HEK293 (cell line): ENCODE results near the gene STX18.

Source experiments
- CTCF ChIA-PET: fragments of 350-600 bp; formaldehyde crosslinking; extraction: SDS; loops from one replicate; lab custom pipeline; 2021; ENCODE audit warnings: antibody characterized with exemption; lab: Yijun Ruan, JAX
- POLR2A ChIA-PET: fragments of 300-600 bp; formaldehyde crosslinking; extraction: SDS; loops from one replicate; lab custom pipeline; 2020; ENCODE audit warnings: antibody characterized with exemption, inconsistent platforms; lab: Yijun Ruan, JAX
- H3K27ac ChIP-seq: fragments of 200-500 bp; sonication (Bioruptor generic); 2 replicates; pipeline ENCODE4 v1.5.1; 2014; ENCODE audit warnings: low read depth, low read length, control low read depth, inconsistent platforms; ENCODE audit errors: extremely low read depth
- H3K36me3 ChIP-seq, 2 experiments: fragments of 200-500 bp in 1 of 2; sonication (Bioruptor generic) in 1 of 2; 1 replicate in 1 of 2; 2 replicates in 1 of 2; pipeline ENCODE4 v1.5.1; 2014 to 2017; ENCODE audit warnings: inconsistent platforms in 2 of 2, low read length in 2 of 2; ENCODE audit not compliant: control insufficient read depth in 2 of 2, insufficient read depth in 1 of 2
- H3K4me1 ChIP-seq: fragments of 200-500 bp; sonication (Bioruptor generic); 2 replicates; pipeline ENCODE4 v1.5.1; 2014; ENCODE audit warnings: mild to moderate bottlenecking, low read length, inconsistent platforms; ENCODE audit not compliant: control insufficient read depth, insufficient read depth
- H3K4me3 ChIP-seq: 2 replicates; pipeline ENCODE4 v1.5.1; 2011; ENCODE audit warnings: low read depth, mild to moderate bottlenecking, control low read depth, low read length, moderate library complexity
- H3K9me3 ChIP-seq: fragments of 200-500 bp; sonication (Bioruptor generic); 2 replicates; pipeline ENCODE4 v1.5.1; 2014; ENCODE audit warnings: low read depth, low read length, inconsistent platforms; ENCODE audit not compliant: control insufficient read depth, insufficient read depth
- BCL6B ChIP-seq: fragments of 450-650 bp; formaldehyde crosslinking; IDR thresholded peaks from 2 replicates; pipeline ENCODE4 v1.5.1; 2017; ENCODE audit warnings: missing biosample characterization, missing genetic modification characterization
- GLIS2 ChIP-seq: fragments of 450-650 bp; formaldehyde crosslinking; IDR thresholded peaks from 2 replicates; pipeline ENCODE4 v1.5.1; 2016; ENCODE audit warnings: missing biosample characterization, missing genetic modification characterization
- KLF10 ChIP-seq: fragments of 450-650 bp; IDR thresholded peaks from 2 replicates; pipeline ENCODE4 v1.5.1; 2018; ENCODE audit warnings: missing biosample characterization, mild to moderate bottlenecking, missing genetic modification characterization
- KLF8 ChIP-seq: fragments of 450-650 bp; formaldehyde crosslinking; IDR thresholded peaks from 2 replicates; pipeline ENCODE4 v1.5.1; 2016; ENCODE audit warnings: missing biosample characterization, missing genetic modification characterization
- ZBTB1 ChIP-seq: fragments of 450-650 bp; formaldehyde crosslinking; IDR thresholded peaks from 2 replicates; pipeline ENCODE4 v1.5.1; 2016; ENCODE audit warnings: missing biosample characterization, missing genetic modification characterization
- ZIC2 ChIP-seq: fragments of 450-650 bp; formaldehyde crosslinking; IDR thresholded peaks from 2 replicates; pipeline ENCODE4 v1.5.1; 2016; ENCODE audit warnings: missing biosample characterization, missing genetic modification characterization
- ZNF112 ChIP-seq: fragments of 450-650 bp; formaldehyde crosslinking; IDR thresholded peaks from 2 replicates; pipeline ENCODE4 v1.5.0; 2017; ENCODE audit warnings: missing biosample characterization, missing genetic modification characterization
- ZNF132 ChIP-seq: fragments of 450-650 bp; formaldehyde crosslinking; IDR thresholded peaks from 2 replicates; pipeline ENCODE4 v1.5.1; 2017; ENCODE audit warnings: missing biosample characterization, missing genetic modification characterization, borderline replicate concordance
- ZNF184 ChIP-seq: fragments of 450-650 bp; IDR thresholded peaks from 2 replicates; pipeline ENCODE4 v1.5.1; 2018; ENCODE audit warnings: missing biosample characterization, mild to moderate bottlenecking, missing genetic modification characterization
- ZNF211 ChIP-seq: fragments of 450-650 bp; formaldehyde crosslinking; IDR thresholded peaks from 2 replicates; pipeline ENCODE4 v1.5.1; 2016; ENCODE audit warnings: low read depth, missing biosample characterization, missing genetic modification characterization
- ZNF292 ChIP-seq: fragments of 450-650 bp; formaldehyde crosslinking; IDR thresholded peaks from 2 replicates; pipeline ENCODE4 v1.5.1; 2016; ENCODE audit warnings: low read depth, missing biosample characterization, missing genetic modification characterization, borderline replicate concordance
- ZNF350 ChIP-seq: fragments of 450-650 bp; formaldehyde crosslinking; IDR thresholded peaks from 2 replicates; pipeline ENCODE4 v1.5.0; 2017; ENCODE audit warnings: missing biosample characterization, mild to moderate bottlenecking, missing genetic modification characterization
- ZNF37A ChIP-seq: fragments of 450-650 bp; IDR thresholded peaks from 2 replicates; pipeline ENCODE4 v1.5.1; 2018; ENCODE audit warnings: missing biosample characterization, missing genetic modification characterization
- ZNF391 ChIP-seq: fragments of 450-650 bp; formaldehyde crosslinking; IDR thresholded peaks from 2 replicates; pipeline ENCODE4 v1.5.1; 2016; ENCODE audit warnings: low read depth, missing biosample characterization, missing genetic modification characterization, borderline replicate concordance
- ZNF398 ChIP-seq: fragments of 450-650 bp; formaldehyde crosslinking; IDR thresholded peaks from 2 replicates; pipeline ENCODE4 v1.5.1; 2017; ENCODE audit warnings: missing biosample characterization, missing genetic modification characterization
- ZNF629 ChIP-seq: fragments of 450-650 bp; formaldehyde crosslinking; IDR thresholded peaks from 2 replicates; pipeline ENCODE4 v1.5.1; 2017; ENCODE audit warnings: missing biosample characterization, missing genetic modification characterization
- ZNF670 ChIP-seq: fragments of 450-650 bp; formaldehyde crosslinking; IDR thresholded peaks from 2 replicates; pipeline ENCODE4 v1.5.1; 2016; ENCODE audit warnings: missing biosample characterization, missing genetic modification characterization, low read depth
- ZNF776 ChIP-seq: fragments of 450-650 bp; formaldehyde crosslinking; IDR thresholded peaks from 2 replicates; pipeline ENCODE4 v1.5.0; 2017; ENCODE audit warnings: missing biosample characterization, missing genetic modification characterization, borderline replicate concordance
- ZNF777 ChIP-seq: fragments of 450-650 bp; formaldehyde crosslinking; IDR thresholded peaks from 2 replicates; pipeline ENCODE4 v1.5.1; 2017; ENCODE audit warnings: missing biosample characterization, missing genetic modification characterization, borderline replicate concordance

STX18 gene

GRCh38 chr4:4564522-4564921 lies 22.7 kb upstream of the STX18 start:
- no peaks in the 10 kb centered on the region for H3K4me1 ChIP-seq
- H3K9me3 ChIP-seq, result no peaks in the 10 kb centered on the region
- no peak overlapping the region for H3K4me3 ChIP-seq
- TF ChIP-seq KLF8, result no peak
- TF ChIP-seq ZNF37A (tag by site-specific recombination), result no peak
- no peak for TF ChIP-seq GLIS2 (tag by site-specific recombination)
- no peak for TF ChIP-seq ZNF629 (tag by site-specific recombination)
- TF ChIP-seq KLF10 (tag by site-specific recombination), result no peak
- CTCF ChIA-PET, result no interaction called here
- POLR2A ChIA-PET, result no interaction called here
- peaks cover 0 to 7% of the 10 kb centered on the region in 2 experiments; a peak in 1 of 3 replicates for H3K36me3 ChIP-seq
- no peak overlapping the region for H3K27ac ChIP-seq

- CTCF ChIA-PET, result no interaction called here
- peaks cover 0 to 7% of the 10 kb centered on the region in 2 experiments; a peak in 1 of 3 replicates for H3K36me3 ChIP-seq
- POLR2A ChIA-PET, result no interaction called here
- H3K9me3 ChIP-seq, result no peaks in the 10 kb centered on the region
- no peak for TF ChIP-seq ZNF391 (tag by site-specific recombination)
- TF ChIP-seq ZBTB1, result no peak
- TF ChIP-seq ZNF211 (tag by site-specific recombination), result no peak
- no peak for TF ChIP-seq ZIC2 (tag by site-specific recombination)
- TF ChIP-seq ZNF398 (tag by site-specific recombination), result no peak
- TF ChIP-seq ZNF292 (tag by site-specific recombination), result no peak
- TF ChIP-seq ZNF112 (tag by site-specific recombination), result no peak
- no peak overlapping the region for H3K4me3 ChIP-seq
- no peak overlapping the region for H3K27ac ChIP-seq
- no peaks in the 10 kb centered on the region for H3K4me1 ChIP-seq
These were observed 18.8 kb upstream of the STX18 start for GRCh38 chr4:4560642-4561041.

- Histone ChIP-seq H3K9me3 (no peaks in the 10 kb centered on the region), H3K27ac (no peak overlapping the region), H3K36me3 (peaks cover 0 to 5% of the 10 kb centered on the region in 2 experiments; a peak in 1 of 3 replicates), H3K4me1 (no peaks in the 10 kb centered on the region), H3K4me3 (no peak overlapping the region)
- ChIA-PET CTCF (no interaction called here), POLR2A (no interaction called here)
- TF ChIP-seq ZNF350 (tag by site-specific recombination) (no peak), ZNF777 (no peak), ZNF670 (tag by site-specific recombination) (no peak), BCL6B (no peak), ZNF132 (tag by site-specific recombination) (no peak), ZNF184 (tag by site-specific recombination) (no peak), ZNF776 (tag by site-specific recombination) (no peak), ZNF391 (tag by site-specific recombination) (no peak)
These were observed 18.3 kb upstream of the STX18 start for GRCh38 chr4:4560136-4560535.
